ENCODE measurements around the gene HS3ST1. TPM values are rescaled to one million over a fixed set of nuclear protein-coding genes. Genes with fewer than 3 reads are reported as not detected.

HS3ST1 gene
- total RNA-seq, 4 donors from 2014 or later, result 0.05 to 0.36 (median 0.21) TPM; not detected in 1

- intact Hi-C loops (cut with DNase I; ENCODE audit: low total_unique reads), result no loop called here
- H3K4me3 ChIP-seq (ENCODE audit: low read depth, poor library complexity, severe bottlenecking), result no peak overlapping the region
- 82 to 86% methylated on average over 8 of the region's 8 CpGs for WGBS, 2 donors
- no peak for TF ChIP-seq CTCF (IDR thresholded peaks at IDR 0.05)
- TF ChIP-seq POLR2A (IDR thresholded peaks at IDR 0.05), result no peak
- DNase-seq (ENCODE audit: low spot score in 2 of 2), result no peak
These were observed 73.5 kb downstream of the HS3ST1 start for GRCh38 chr4:11355226-11355625.

GRCh38 chr4:11354531-11354930, 74.2 kb downstream of the HS3ST1 start:
- DNase-seq (ENCODE audit: low spot score in 2 of 2), result no peak
- TF ChIP-seq CTCF (IDR thresholded peaks at IDR 0.05) (no peak), POLR2A (IDR thresholded peaks at IDR 0.05) (no peak)
- intact Hi-C loops (cut with DNase I; ENCODE audit: low total_unique reads), result no loop called here
- H3K4me3 ChIP-seq (ENCODE audit: low read depth, poor library complexity, severe bottlenecking), result no peak overlapping the region
- 80 to 81% methylated on average over 5 of the region's 5 CpGs for WGBS, 2 donors

- intact Hi-C loops (cut with DNase I; ENCODE audit: low total_unique reads), result no loop called here
- WGBS, 2 donors, result 72 to 76% methylated on average over 3 of the region's 3 CpGs
These were observed 80.1 kb downstream of the HS3ST1 start for GRCh38 chr4:11348449-11349088.

GRCh38 chr4:11344916-11345315, 83.8 kb downstream of the HS3ST1 start:
- DNase-seq (ENCODE audit: low spot score in 2 of 2), result no peak
- intact Hi-C loops (cut with DNase I; ENCODE audit: low total_unique reads), result no loop called here
- H3K4me3 ChIP-seq (ENCODE audit: low read depth, poor library complexity, severe bottlenecking), result no peak overlapping the region
- TF ChIP-seq CTCF (IDR thresholded peaks at IDR 0.05), result no peak
- no peak for TF ChIP-seq POLR2A (IDR thresholded peaks at IDR 0.05)
- 83 to 84% methylated on average over 2 of the region's 2 CpGs for WGBS, 2 donors

More at GRCh38 chr4:11348449-11349088, 80.1 kb downstream of the HS3ST1 start:
- DNase-seq (ENCODE audit: low spot score in 2 of 2), result no peak
- TF ChIP-seq POLR2A (IDR thresholded peaks at IDR 0.05) (no peak), CTCF (IDR thresholded peaks at IDR 0.05) (no peak)
- H3K4me3 ChIP-seq (ENCODE audit: low read depth, poor library complexity, severe bottlenecking), result no peak overlapping the region

GRCh38 chr4:11343536-11343935, 85.2 kb downstream of the HS3ST1 start:
- no peak overlapping the region for H3K4me3 ChIP-seq (ENCODE audit: low read depth, poor library complexity, severe bottlenecking)
- intact Hi-C loops (cut with DNase I; ENCODE audit: low total_unique reads), result no loop called here
- TF ChIP-seq CTCF (IDR thresholded peaks at IDR 0.05) (no peak), POLR2A (IDR thresholded peaks at IDR 0.05) (no peak)
- DNase-seq (ENCODE audit: low spot score in 2 of 2), result no peak
- WGBS, 2 donors, result 82 to 86% methylated on average over 4 of the region's 4 CpGs

MicroRNA genes within 50 kb of the gene (microRNA counts, 767-probe panel; counts per million panel counts)
- microRNA hsa-miR-572, result 0 to 358 counts per million in 2 donors

Small RNAs within 50 kb of the gene (microRNA-seq; reads per million reads assigned to microRNA genes)
- gene MIR572 (ENCODE audit: borderline number of aligned reads in 1 of 2, borderline replicate concordance in 2 of 2), result 0 reads per million in 2 donors

Data from lower leg skin (tissue), 4 donors.